Endodermal cell (in vitro differentiated cells): ENCODE results near the gene SMYD3. TPM values are rescaled to one million over a fixed set of nuclear protein-coding genes. Genes with fewer than 3 reads are reported as not detected.

ENCODE experiments used
- DNase-seq: peaks from one replicate; pipeline ENCODE4 v3.0.0-alpha.2; 2017
- H3K27ac ChIP-seq: 2 replicates; pipeline ENCODE4 v1.5.1; 2013; ENCODE audit warnings: mild to moderate bottlenecking, low read depth, low read length, moderate library complexity
- H3K27me3 ChIP-seq: 2 replicates; pipeline ENCODE4 v1.6.1; 2013; ENCODE audit warnings: mild to moderate bottlenecking, low read length, moderate library complexity; ENCODE audit not compliant: insufficient read depth, control insufficient read depth, poor library complexity, severe bottlenecking
- H3K36me3 ChIP-seq: 2 replicates; pipeline ENCODE4 v1.7.0; 2013; ENCODE audit warnings: mild to moderate bottlenecking, low read length, moderate library complexity; ENCODE audit not compliant: control insufficient read depth, insufficient read depth
- H3K4me1 ChIP-seq: one replicate; pipeline ENCODE4 v1.7.0; 2013; ENCODE audit warnings: low read length; ENCODE audit not compliant: control insufficient read depth, insufficient read depth
- H3K4me3 ChIP-seq: 2 replicates; pipeline ENCODE4 v1.5.1; 2013; ENCODE audit warnings: mild to moderate bottlenecking, low read length, moderate library complexity
- H3K9ac ChIP-seq: 2 replicates; pipeline ENCODE4 v1.6.1; 2013; ENCODE audit warnings: mild to moderate bottlenecking, low read length, moderate library complexity; ENCODE audit not compliant: poor library complexity, severe bottlenecking; ENCODE audit errors: extremely low read depth
- H3K9me3 ChIP-seq: 2 replicates; pipeline ENCODE4 v1.6.1; 2013; ENCODE audit warnings: mild to moderate bottlenecking, low read length, moderate library complexity; ENCODE audit not compliant: control insufficient read depth
- H3K27ac Mint-ChIP-seq: 2 replicates; pipeline ENCODE4 v1.8.0; 2020; ENCODE audit warnings: mixed read lengths
- H3K27me3 Mint-ChIP-seq: 2 replicates; pipeline ENCODE4 v1.8.0; 2021; ENCODE audit warnings: mild to moderate bottlenecking, mixed read lengths; ENCODE audit not compliant: insufficient read depth
- H3K36me3 Mint-ChIP-seq: 2 replicates; pipeline ENCODE4 v1.8.0; 2020; ENCODE audit warnings: low read depth, mixed read lengths
- H3K4me1 Mint-ChIP-seq: 2 replicates; pipeline ENCODE4 v1.8.0; 2020; ENCODE audit warnings: mixed read lengths
- H3K4me3 Mint-ChIP-seq: 2 replicates; pipeline ENCODE4 v1.8.0; 2020; ENCODE audit warnings: mild to moderate bottlenecking, moderate library complexity, mixed read lengths
- H3K9me3 Mint-ChIP-seq: 2 replicates; pipeline ENCODE4 v1.8.0; 2020; ENCODE audit warnings: mild to moderate bottlenecking, mixed read lengths
- WGBS, 2 experiments: methylation state at CpG; one replicate each; pipeline versions ENCODE4 v1.1.5 to v1.1.7; 2013; ENCODE audit warnings: missing lambda C conversion rate in 2 of 2, mixed read lengths in 1 of 2; ENCODE audit not compliant: insufficient coverage in 1 of 2, insufficient read length in 1 of 2; 5-methylcytosine and 5-hydroxymethylcytosine counted together
- total RNA-seq, 2 donors: library from RNA; stranded (reverse); fragmentation: NEBNext Ultra II Directional in 1 of 2; extraction: Animal tissue kit (Norgen Biotek cat#: 25700) in 1 of 2; gene quantifications; 2 replicates in 1 of 2; 3 replicates in 1 of 2; pipeline ENCODE4 v1.2.1, GENCODE V29; 2021
- TF ChIP-seq, protein P1 (sequence below): fragments of 200-600 bp; sonication (generic); conservative IDR thresholded peaks from 2 replicates; pipeline ENCODE4 v1.5.0; 2021; ENCODE audit warnings: antibody characterized with exemption, mild to moderate bottlenecking

Gene SMYD3
- total RNA-seq, 2 donors from 2014 or later, result 32.3 to 45.8 TPM

DNA sequence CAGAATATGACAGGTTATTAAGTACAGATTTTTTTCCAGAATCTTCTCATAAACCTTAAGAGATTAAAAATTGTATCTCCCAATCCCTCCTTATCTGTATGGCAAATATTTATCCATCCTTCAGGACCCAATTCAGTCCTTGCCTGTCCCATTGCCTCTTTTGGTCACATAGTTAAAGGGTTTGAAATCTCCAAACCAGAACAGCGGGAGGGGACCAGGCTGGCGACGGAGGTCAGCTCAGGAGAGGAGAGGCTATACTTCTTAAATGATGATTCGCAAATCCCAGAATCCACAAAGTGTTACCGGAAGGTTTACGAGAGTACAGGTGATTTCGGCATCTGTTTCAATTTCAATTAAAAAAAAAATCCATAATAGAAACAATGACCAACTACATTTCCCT lies 572.7 kb downstream of the SMYD3 start:
- no peaks in the 10 kb centered on the region for H3K27me3 ChIP-seq
- H3K36me3 Mint-ChIP-seq, result no peaks in the 10 kb centered on the region
- no peaks in the 10 kb centered on the region for H3K4me1 ChIP-seq
- peaks cover 7% of the 10 kb centered on the region for H3K4me1 Mint-ChIP-seq
- 92 to 93% methylated on average over 6 to 7 of the region's 7 CpGs for WGBS, 2 experiments
- H3K4me3 Mint-ChIP-seq, result no peak overlapping the region
- no peaks in the 10 kb centered on the region for H3K36me3 ChIP-seq
- no peak overlapping the region for H3K27ac ChIP-seq
- H3K27ac Mint-ChIP-seq, result no peak overlapping the region
- no peak overlapping the region for H3K9ac ChIP-seq
- no peaks in the 10 kb centered on the region for H3K27me3 Mint-ChIP-seq
- no peak overlapping the region for H3K4me3 ChIP-seq
- TF ChIP-seq, protein P1, sequence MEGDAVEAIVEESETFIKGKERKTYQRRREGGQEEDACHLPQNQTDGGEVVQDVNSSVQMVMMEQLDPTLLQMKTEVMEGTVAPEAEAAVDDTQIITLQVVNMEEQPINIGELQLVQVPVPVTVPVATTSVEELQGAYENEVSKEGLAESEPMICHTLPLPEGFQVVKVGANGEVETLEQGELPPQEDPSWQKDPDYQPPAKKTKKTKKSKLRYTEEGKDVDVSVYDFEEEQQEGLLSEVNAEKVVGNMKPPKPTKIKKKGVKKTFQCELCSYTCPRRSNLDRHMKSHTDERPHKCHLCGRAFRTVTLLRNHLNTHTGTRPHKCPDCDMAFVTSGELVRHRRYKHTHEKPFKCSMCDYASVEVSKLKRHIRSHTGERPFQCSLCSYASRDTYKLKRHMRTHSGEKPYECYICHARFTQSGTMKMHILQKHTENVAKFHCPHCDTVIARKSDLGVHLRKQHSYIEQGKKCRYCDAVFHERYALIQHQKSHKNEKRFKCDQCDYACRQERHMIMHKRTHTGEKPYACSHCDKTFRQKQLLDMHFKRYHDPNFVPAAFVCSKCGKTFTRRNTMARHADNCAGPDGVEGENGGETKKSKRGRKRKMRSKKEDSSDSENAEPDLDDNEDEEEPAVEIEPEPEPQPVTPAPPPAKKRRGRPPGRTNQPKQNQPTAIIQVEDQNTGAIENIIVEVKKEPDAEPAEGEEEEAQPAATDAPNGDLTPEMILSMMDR, result no peak
- H3K9me3 Mint-ChIP-seq, result no peaks in the 10 kb centered on the region
- no peaks in the 10 kb centered on the region for H3K9me3 ChIP-seq
- no peak for DNase-seq

DNA sequence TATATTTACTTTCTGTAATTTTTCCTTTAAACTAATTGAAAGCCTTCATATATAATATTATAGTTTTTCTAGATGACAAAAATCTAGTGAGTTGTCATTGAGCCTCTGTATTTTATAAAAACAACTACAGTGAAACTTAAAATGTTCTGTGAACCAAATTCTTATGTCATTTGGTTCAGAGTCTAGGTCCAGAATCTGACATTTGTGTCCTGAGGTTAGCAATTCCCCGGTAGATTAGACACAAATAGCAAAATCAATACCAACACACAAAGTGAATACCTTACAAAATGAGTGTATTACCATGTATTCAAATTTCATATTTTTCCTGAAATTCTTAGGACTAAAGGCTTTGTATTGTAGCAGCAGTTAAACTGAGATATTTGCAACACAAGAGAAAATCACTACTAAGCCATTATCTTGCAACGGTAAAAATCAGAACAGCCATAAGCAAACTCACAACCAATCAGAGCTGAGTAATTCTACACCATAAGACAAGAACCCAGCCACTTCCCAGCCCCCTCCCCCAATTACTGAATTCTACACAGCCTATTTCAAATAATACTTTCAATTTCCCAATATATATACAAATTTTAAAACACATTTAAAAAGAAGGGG lies 573.5 kb downstream of the SMYD3 start:
- Histone ChIP-seq H3K4me1 (no peaks in the 10 kb centered on the region), H3K9me3 (no peaks in the 10 kb centered on the region), H3K9ac (no peak overlapping the region), H3K27ac (no peak overlapping the region), H3K36me3 (no peaks in the 10 kb centered on the region), H3K4me3 (no peak overlapping the region), H3K27me3 (no peaks in the 10 kb centered on the region)
- peaks cover 7% of the 10 kb centered on the region for H3K4me1 Mint-ChIP-seq
- H3K4me3 Mint-ChIP-seq, result no peak overlapping the region
- no peak for DNase-seq
- H3K27me3 Mint-ChIP-seq, result no peaks in the 10 kb centered on the region
- no peaks in the 10 kb centered on the region for H3K9me3 Mint-ChIP-seq
- 48% methylated on average over 2 of the region's 2 CpGs; no CpG with 5 or more reads in 1 of the 2 experiments for WGBS, 2 experiments
- no peak overlapping the region for H3K27ac Mint-ChIP-seq
- H3K36me3 Mint-ChIP-seq, result no peaks in the 10 kb centered on the region
- TF ChIP-seq, protein P1, result no peak

DNA sequence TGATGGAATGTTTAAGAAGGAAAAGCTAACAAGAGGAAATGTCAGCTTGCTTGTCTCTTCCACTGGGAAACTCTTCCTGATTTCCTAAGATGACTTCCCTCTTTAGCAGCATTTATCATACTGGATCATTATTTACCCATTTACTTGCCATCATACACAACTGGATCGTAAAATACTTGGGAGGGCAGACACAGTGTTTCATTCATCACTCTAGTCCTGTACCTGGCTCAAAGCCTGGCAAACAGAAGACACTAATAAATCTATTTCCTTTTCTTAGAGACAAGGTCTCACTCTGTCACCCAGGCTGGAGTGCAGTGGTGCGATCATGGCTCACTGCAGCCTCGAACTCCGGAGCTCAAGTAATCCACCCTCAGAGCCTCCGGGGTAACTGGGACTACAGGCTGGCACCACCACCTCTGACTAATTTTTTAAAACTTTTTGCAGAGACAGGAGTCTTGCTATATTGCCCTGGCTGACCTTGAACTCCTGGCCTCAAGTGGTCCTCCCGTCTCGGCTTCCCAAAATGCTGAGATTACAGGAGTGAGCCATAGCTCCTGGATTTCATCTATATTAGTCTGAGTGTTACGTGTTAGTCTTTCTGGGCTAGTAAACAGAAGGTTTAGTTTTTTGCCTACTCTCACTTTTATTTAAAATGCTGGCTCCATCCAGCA lies 574.6 kb downstream of the SMYD3 start:
- H3K27me3 Mint-ChIP-seq, result no peaks in the 10 kb centered on the region
- Histone ChIP-seq H3K4me1 (no peaks in the 10 kb centered on the region), H3K4me3 (no peak overlapping the region), H3K9me3 (no peaks in the 10 kb centered on the region), H3K27me3 (no peaks in the 10 kb centered on the region), H3K36me3 (no peaks in the 10 kb centered on the region), H3K9ac (no peak overlapping the region), H3K27ac (no peak overlapping the region)
- H3K9me3 Mint-ChIP-seq, result no peaks in the 10 kb centered on the region
- peaks cover 7% of the 10 kb centered on the region for H3K4me1 Mint-ChIP-seq
- 94 to 96% methylated on average over 7 to 8 of the region's 8 CpGs for WGBS, 2 experiments
- no peak for DNase-seq
- TF ChIP-seq, protein P1, result no peak
- H3K36me3 Mint-ChIP-seq, result no peaks in the 10 kb centered on the region
- H3K27ac Mint-ChIP-seq, result no peak overlapping the region
- no peak overlapping the region for H3K4me3 Mint-ChIP-seq
